ENCODE measurements around the gene RASGEF1B. TPM values are rescaled to one million over a fixed set of nuclear protein-coding genes. Genes with fewer than 3 reads are reported as not detected.

RASGEF1B gene
- total RNA-seq, 1 donor from 2014 or later = 0.88 TPM

DNA sequence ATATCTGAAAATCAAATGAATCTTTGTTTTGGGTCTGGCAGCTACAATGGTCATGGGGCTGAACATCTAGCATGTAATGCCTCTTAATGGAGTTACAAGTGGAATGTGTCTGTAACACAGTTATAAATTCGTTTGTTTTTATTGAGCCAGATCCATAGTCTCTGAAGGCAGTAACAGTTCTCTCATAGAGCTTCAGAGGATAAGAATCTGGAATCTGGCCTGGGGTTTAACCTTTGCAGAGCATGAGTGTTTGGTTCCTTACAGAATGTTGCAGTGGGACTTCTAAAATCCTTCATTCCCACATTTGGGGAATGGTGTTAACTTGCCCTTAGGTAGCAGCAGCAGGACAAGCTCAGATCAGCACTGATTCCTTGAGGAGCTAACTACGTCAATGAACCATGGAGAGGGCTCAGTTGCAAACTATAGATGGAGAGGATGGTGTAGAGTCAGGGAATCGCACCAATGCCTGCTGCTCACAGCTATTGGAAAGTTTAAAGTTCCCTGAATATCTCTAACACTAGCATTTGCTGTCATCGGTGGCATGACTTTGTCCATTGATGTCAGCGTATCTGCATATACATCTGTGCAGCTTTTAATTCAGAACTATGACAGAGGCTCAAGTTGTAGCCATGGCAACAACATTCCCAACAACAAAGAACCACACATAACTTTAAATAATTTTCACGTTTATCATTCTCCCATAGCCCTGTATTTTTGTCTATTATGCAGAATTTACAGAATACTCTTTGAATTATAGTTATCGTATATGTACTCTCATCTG is 72.2 kb downstream of the RASGEF1B start:
- no peak for DNase-seq (ENCODE audit: extremely low read depth, low read depth, low spot score)

GRCh38 chr4:81398379-81398778 is 73.3 kb downstream of the RASGEF1B start:
- no peak for DNase-seq (ENCODE audit: extremely low read depth, low read depth, low spot score)

GRCh38 chr4:81397635-81398034 is 74.1 kb downstream of the RASGEF1B start:
- no peak for DNase-seq (ENCODE audit: extremely low read depth, low read depth, low spot score)

DNA sequence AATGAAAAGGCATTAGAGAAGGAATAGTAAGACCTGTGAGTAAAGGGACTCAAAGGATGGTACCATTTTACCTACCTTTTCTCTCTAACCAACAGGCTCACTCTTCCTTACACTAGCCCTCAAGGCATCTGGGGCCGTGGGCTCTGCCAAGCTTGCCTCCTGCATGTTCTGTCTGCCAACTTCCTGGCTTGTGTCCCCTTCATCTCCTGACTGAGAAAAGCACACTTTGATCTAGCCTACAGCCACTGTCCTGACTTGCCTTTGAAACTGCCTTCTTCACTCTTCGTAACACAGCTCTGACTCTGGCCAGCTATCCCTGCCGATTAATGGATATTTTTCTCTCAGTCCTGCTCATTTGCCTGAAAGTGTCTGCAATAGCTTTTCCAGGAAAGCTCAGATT is 76.5 kb downstream of the RASGEF1B start:
- DNase-seq (ENCODE audit: extremely low read depth, low read depth, low spot score) = no peak

DNA sequence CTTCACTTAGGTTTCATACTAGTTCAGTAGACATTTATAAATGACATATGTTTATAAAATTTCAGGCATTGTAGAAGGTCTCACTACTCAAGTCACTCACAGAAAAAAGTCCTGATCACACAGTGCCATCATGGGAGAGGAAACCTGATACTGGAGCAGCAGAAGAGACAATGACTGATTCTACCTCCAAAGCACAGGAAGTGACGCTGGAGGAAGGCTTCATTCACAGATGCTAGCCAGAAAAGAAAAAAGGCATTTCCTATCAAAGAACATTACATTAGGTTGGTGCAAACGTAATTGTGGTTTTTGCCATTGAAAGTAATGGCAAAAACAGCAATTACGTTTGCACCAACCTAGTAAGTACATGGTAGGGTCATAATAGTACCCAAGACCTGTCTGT is 79.5 kb downstream of the RASGEF1B start:
- no peak for DNase-seq (ENCODE audit: extremely low read depth, low read depth, low spot score)

- no peak for DNase-seq (ENCODE audit: extremely low read depth, low read depth, low spot score)
Measured at GRCh38 chr4:81389720-81390119, 82.0 kb downstream of the RASGEF1B start.

GRCh38 chr4:81380437-81380836 is 91.3 kb downstream of the RASGEF1B start:
- DNase-seq (ENCODE audit: extremely low read depth, low read depth, low spot score) = no peak

DNA sequence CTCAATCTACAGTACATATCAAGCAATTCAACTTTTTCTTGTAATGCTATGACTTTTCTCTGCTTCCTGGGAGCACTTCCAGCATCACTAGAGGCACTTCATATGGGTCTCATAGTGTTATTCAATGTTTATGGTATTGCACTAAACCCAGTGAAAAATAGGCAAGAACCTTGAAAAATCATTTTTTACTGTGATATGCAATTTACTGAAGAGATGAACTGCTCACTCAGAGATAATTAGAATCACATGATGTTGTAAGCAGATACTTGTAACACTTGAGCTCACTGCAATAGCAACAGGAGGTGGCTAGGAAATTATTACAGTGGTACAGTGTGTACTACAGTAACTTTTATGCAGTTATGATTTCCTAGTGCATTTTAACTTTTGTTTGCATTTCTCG is 93.3 kb downstream of the RASGEF1B start:
- no peak for DNase-seq (ENCODE audit: extremely low read depth, low read depth, low spot score)

- no peak for DNase-seq (ENCODE audit: extremely low read depth, low read depth, low spot score)
Measured at GRCh38 chr4:81377191-81377590, 94.5 kb downstream of the RASGEF1B start.

- DNase-seq (ENCODE audit: extremely low read depth, low read depth, low spot score) = no peak
Measured at GRCh38 chr4:81376720-81377119, 95.0 kb downstream of the RASGEF1B start.

Measured in glomerular endothelial cell (primary cell).